Measurements from ENCODE around the gene HDAC4.

The HDAC4 gene

DNA sequence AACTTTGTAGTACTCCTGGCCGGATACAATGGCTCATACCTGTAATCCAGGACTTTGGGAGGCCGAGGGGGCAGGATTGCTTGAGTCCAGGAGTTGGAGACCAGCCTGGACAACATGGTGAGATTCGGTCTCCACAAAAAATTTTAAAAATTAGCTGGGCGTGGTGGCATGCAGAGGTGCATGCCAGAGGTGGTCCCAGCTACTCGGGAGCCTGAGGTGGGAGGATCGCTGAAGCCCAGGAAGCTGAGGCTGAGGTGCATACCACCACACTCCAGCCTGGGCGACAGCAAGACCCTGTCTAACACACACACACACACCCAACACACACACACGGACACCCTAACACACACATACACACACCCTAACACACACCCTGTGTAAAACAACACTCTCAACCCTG, 55.6 kb downstream of the HDAC4 start:
- DNase-seq = no peak

DNA sequence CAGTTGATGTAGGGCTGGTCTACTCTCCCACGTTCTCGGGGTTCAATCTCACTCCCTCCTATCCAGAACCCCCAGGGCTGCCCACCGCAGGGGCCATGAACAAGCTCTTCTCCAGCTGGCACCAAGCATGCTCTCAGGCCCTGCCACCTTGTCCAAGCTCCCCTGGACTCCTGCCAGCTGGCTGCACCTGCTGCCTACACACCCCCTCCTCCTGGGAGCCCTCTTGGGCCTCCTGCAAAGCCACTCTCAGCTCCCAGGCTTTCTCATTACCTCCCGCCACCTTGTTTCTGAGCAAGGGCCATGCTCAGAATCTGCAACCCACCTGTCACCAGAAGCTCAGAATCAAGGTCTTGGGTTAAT, 56.0 kb downstream of the HDAC4 start:
- no peak for DNase-seq

DNA sequence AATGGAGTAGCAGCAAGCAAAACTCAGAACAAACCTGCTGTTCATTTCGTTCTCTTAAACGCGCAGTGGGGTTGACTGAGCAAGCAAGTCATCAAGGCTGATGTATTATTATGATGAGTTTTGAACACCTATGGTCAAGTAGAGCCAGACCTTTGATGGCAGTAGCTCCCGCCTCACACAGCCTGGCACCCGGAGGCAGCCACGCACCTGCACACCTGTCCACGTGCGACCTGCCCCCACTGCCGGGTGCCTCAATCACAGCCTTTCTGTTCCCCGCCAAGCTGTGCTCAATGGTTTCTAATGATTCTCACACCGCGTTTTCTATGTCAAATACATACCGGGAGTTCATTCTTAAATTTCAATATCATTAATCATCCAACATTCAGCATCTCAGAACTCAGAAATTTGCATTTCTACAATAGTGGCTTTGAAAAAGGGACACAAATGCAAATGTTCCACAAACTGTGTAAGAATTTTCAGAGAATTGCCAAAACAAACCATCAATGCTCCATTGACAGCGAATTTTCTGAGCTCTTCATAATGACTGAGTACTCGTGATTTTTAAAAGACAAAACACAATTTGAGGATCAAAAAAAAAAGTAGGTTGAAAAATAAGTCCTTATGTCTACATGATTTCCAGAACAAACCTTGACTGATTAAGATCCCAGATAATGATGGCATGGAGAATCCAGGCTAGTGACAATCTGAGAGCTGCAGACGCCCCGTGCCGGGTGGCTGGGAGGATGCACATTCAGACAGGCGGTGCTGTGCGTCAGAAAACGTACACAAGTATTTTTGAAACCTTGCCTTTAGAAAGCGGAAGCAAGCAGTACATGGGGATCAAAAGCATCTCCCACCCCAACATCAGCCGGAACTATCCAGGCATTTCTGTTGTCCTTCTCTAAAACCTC, 56.6 kb downstream of the HDAC4 start:
- no peak for DNase-seq

DNA sequence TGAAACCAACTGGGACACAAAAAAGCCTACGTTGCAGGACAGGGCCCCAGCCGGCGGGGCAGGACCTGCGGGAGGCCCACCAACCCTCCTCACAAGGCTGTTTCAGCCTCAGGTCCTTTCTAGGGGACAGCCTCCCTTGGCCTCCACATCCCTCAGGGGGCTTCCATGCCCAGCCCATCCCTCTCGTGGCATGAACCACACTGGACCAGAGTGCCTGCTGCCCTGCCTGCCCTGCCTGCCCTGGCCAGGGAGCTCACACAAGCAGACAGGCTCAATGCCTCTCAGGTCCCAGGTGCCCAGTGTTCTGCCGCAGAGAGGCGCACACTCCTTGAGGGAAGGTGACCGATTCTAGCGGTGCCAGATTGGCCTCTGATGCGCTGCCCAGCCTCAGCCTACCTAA, 57.4 kb downstream of the HDAC4 start:
- no peak for DNase-seq

DNA sequence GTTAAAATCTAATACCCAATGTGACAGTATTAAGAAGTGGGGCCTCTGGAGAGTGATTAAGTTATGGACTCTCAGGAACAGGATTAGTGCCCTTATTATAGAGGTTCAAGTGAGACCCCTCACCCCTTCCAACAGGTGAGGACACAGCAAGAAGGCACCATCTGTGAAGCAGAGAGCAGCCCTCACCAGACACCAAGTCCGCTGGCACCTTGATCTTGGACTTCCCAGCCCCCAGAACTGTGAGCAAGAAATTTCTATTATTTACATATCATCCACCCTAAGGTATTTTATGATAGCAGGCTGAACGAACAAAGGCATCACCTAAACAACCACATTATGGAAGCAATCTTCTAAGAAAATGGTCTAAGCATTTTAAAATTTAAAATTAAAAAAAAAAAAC, 59.0 kb downstream of the HDAC4 start:
- DNase-seq = no peak

DNA sequence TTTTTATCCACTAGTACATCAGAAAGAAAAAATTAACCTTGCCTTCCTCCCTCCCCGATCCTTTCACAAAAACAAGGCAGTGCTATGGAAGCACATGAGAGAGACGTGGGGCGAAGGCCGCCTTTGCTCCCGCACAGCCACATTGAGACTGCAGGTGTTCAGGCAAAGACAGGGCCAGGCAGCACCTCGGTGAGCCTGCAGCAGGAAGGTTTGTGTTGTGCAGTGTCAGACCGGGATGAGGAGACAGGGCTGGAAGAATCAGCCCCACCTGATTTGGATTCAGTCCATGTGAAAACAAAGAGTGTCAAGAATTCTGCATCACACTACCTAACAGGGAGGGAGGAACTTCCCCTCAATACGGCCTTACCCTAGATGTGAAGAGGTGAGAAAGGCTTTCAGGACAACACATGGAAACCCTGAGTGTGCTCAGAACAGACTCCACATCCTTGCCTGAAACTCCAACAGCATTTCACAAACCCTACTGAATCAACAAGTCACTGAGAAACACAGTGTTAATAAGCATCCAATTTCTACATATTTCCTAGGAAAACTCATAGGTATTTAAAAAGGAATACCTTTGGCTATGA, 59.6 kb downstream of the HDAC4 start:
- no peak for DNase-seq

DNA sequence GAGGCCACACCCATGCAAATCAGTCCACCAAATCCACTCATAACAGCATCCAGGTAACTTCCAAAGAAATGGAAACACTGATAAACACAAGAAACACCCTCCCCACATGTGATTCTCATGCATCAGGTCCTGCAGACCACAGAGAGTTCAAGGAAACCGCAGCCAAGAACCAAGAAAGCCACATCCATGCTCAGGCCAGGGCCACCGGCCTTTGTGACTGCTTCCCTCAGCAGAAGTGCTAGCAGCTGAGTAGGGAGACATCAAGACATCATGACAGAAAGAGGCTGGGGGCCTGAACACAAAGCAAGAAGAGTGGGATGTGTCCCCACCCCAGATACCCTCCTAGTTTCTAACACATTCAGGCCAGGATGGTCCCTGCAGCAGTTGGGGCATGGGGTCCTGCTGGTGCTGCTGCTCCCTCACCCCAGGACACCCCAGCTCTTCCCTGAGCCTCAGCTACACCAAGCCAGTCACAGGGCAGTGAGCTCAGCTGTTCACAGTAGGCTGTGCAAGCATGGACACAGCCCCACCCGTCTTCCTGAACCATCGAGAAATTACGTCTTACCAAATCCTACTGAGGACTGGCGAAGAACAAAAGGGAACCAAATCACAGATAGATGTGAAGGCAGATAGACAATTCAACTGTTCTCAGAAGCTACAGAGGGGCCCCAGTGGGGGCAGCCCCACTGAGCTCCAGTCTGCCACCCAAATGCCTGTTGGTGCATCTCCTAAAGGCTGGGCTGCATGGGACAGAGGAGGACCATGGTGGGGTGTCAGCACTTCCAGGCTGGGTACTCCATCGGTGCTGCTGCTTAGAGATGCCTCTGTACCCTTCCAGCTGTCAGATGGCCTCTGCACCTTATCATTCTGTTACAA, 60.9 kb downstream of the HDAC4 start:
- no peak for DNase-seq

DNA sequence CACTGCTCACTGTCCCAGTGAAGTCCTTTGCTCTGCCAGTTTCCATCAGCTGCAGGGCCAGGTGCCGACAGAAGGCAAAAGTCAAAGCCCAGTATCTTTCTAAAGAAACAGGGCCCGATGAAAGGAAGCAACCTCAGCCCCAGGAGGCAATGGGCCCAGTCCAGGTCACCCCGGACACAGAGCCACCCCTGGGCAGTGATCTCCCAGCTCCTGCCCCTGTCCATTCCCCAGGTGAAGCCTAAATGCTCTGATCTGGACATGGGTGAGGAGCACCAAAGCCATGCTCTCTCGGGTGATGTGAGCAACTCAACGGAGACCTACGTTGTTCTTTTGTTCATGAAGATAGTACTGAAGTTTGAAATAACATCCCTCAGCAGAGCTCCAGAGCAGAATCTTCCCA, 61.6 kb downstream of the HDAC4 start:
- DNase-seq = no peak

DNA sequence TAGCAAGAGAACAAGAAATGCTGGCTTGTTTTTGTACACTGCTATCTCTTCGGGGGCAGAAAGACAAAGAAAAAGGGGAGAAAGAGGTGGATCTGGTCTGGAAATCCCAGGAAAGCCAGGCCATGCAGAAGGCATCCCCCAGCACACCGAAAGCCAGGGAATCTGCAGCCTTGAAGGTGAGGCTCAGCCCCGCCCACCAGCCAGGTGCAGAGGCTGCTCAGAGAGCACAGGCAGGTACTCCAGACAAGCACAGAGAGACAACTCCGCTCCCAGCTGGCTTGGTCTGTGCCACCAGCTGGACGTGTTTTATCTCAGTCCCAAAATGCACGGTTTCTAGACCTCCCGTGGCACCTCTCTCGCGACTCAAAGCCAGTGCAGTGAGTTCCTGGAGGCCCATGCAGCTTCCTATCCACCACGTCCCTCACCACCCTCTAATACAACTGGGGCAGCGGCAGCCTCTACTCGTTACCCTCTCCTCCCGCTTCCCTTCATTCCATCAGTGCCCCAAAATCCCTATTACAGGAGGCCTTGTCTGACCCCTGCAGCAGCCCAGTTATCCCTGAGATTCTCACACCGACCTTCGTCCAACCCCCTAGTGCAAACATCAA, 62.8 kb downstream of the HDAC4 start:
- DNase-seq = no peak

DNA sequence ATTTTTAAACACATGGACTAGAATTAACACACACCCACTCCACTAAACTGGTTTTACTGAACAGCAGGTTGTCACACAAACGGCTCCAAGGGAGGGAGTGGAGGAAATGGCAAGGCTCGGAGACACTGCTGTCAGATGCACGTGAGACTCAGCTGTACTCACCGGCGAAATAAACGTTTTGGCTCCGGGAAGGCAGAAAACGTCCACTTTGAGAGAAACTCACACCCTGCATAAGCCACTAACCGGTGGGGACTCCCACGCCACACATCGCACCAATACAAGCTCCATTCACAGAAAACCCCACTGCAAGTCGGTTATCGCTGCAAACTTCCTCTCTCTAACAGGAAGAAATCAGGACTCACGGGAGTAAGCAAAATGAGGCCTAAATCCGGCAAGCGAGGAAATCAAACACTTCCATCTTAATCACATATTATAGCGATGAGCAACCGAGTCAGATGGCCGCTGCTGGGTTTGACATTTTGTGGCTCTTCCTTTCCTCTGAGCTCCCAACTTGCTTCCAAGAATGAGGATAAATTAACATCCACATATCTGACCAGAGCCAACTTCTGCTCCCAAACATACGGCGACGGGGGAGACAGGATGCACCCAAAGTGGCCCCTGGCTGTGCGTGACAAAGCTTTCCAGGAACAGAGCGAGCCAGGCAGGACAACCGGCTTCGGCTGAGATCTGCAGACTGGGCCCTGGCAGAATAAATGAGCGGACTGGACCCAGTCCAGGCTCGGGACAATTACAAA, 63.5 kb downstream of the HDAC4 start:
- no peak for DNase-seq

DNA sequence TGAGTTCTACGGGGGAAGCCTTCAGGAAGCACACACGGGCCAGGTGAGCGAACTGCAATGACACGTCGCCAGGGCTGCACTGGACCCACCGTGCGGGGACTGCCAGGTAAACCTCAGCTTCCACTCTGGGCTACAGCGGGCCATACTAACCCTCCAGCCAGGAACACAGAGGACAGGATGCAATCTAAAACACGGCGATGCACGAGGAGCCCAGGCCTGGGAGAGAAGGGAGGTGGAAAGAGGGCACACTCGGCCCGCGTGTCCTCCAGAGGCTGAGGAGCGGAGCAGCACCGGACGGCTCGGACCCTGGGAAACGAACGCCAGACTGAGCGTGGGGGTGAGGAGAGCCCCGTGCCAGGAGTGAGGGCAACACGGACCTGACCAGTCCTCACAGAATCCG, 69.3 kb downstream of the HDAC4 start:
- no peak for DNase-seq

DNA sequence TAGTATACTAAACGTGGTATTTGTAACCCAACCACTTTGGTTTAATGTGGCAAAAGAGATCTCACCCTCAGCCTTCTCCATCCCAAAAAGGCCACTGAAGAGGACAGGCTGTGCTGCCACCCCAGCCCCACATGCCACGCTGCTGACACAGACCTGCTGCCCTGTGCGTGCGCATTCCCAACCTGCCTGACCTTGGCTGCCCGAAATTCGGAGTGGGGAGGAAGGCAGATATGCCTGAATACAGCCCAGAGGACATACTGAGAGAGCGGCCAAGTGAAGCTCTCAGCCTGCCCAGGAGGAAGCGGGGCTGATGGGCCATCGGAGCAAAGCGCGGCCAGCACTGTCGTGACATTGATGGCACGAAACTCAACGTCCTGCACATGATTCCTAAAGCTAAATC, 70.0 kb downstream of the HDAC4 start:
- no peak for DNase-seq

DNA sequence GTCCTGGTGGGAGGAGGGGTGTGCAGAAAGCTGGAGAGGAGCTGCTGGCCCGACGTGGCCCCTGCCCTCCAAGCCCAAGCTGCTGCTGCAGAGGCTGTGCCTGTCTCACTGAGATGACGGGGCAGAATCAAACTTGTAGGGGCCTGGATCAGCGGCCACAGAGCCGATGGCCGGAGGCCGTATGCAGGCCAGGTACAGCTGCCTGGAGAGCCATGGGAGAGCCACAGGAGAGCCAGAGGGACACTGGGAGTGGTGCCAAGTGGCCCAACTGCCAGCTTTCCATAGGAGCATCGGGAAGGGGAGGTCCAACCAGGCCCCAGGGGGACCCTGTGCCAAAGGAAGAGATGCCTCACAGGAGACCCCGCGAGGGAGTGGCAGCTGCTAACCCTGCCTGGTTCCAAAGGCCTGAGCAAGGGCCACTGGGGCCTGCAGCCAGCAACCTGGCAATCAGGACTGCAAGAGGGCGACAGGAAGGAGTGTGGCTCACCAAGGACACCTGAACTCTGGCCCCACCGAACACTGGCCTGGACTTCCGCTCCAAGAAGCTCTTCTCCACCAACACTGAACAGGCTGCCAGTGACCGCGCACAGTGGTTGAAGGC, 70.7 kb downstream of the HDAC4 start:
- no peak for DNase-seq

DNA sequence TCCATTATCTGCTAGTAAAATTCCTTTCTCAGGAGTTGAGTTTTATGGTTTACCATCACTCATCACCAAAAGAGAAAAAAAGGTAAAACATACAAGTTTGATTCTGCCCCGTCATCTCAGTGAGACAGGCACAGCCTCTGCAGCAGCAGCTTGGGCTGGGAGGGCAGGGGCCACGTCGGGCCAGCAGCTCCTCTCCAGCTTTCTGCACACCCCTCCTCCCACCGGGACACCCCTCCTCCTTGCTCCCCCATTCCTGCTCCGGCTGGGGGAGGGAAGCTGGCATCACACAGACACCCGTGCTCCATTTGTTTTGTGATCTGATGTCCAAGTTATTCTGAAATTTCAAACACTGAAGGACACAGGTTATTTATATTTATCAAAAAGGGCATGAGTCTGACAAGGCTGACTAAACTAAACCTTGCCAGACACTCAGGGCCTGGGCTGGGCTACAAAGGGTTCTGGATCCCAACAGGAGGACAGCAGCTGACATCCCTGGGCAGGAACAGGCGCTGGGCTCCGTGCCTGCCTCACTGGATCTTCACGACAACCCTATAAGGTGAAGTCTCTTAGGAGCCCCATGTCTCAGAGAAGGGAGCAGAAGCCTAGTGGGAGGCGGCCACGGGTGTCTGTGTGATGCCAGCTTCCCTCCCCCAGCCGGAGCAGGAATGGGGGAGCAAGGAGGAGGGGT, 71.4 kb downstream of the HDAC4 start:
- DNase-seq = no peak

DNA sequence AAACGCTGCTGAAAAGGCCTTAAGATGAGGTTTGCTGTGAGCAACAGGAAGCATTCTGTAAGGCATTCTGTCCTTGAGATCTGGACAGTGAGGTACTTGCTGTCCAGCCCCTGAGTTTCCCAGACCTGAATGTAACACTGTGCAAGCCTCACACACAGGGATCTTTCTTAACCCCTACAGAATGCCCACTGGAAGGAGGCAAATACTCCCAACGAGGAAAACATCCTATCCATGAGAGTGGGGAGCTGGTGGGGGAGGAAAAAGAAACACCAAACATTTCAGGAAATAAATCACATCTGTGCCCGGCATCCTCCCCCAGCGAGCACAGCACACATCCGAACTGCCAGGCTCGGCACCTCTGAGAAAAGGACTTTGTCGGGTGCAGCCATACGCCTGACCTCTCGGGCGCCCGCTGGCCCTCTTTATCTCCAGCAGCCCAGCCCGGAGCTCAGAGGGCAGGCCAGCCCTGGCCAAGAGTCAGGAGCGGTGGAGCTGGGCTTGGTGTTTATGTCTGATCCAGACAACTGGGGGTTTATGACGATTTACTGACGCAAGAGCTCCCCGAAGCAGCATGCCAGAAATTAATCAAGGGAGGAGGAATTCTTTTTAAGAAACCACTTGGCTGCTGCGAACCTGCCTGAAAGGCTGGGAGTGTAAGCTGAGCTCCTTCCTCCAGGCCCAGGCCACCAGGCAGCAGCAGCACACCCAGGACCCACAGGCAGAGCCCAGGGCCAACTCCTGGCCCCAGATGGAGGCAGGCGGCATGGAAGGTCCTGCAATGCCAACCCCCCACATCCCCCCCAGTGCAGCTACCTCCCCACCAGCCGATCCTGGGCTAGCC, 72.2 kb downstream of the HDAC4 start:
- DNase-seq = peak; percentile 88

DNA sequence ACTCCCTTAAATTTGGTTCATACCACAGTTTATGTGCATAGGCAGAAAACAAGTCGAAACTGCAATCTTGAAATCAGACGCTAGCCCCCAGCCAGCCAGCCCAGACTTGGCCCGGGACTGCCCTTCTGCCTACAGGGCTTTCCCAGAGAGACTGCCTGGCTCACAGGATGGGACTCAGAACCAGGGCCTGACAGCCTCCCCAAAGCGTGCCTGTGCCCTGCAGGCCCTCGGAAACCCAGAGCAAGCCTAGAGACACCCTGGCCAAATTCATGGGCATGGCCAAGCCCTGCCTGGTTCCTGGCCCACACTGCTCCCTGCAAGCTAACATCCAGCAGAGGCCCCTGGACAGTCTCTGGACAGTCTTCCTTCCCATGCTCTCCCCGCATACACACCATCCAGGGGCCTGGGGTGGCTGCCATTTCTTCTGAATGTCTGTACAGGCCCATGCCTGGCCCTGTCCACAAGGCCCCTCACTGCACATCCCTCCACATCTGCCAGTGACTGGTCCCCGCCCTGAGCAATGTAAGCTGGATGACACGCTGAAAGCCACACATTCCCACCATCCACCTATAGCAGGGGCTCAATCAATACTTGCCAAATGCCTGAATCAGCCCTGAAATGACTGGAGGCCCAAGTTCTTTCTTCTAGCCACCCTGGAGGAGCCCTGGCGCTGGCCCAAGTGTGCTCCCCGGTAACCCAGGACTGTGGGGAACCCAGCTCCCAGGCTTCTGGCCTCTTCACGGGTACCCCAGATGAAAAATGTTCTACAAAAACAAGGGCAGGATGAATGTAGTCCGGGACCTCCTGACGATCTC, 73.1 kb downstream of the HDAC4 start:
- no peak for DNase-seq

DNA sequence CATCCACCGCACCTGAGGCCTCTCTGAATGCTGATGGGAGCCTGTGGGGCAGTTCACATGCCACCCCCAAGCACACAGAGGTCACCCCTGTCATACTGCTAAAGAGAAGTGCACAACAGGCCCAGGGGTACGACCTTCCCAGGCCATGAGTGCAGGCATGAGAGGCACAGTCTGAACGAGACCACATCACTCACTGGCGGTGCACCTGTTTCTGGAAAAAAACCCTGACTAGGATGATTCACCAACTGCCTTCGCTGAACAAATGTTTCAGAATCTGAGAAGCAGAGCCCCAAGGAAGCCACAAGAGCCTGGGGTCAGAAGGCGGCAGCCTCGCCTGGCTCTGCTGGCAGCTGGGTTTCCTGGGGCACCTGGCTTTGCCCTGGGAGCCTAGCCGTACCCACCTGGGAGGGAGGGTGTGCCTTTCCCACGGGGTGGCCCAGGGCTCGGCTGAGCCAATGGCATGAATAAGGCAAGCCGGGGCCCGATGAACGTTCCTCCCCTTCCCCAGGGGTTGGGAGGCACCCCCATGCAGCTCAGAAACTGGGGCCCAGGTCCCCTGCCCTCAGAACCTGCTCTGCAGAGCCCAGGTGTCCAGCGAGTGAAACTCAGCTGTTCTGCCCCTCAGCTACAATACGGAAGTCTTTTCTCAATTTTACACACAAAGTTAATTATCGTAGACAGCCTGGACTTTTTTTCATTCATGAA, 73.8 kb downstream of the HDAC4 start:
- DNase-seq = no peak

DNA sequence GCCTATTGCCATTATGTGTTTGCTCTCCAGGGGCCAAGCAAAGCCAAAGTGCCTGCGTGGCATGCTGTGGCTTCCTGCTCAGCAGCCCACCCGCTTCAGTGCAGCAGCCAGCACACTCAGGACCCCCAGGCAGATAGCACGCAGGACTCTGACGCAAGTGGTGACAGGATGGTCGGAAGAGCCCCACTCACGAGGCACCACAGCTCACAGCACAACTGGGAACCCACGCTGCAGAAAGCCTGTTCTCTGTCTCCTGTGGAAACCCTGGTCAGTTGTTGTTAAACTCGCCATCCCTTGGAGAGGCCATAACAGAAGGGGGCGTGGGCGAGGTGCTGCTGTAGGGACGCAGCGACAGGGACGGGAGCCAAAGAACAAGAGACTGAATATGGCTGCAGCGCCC, 76.4 kb downstream of the HDAC4 start:
- DNase-seq = no peak

DNA sequence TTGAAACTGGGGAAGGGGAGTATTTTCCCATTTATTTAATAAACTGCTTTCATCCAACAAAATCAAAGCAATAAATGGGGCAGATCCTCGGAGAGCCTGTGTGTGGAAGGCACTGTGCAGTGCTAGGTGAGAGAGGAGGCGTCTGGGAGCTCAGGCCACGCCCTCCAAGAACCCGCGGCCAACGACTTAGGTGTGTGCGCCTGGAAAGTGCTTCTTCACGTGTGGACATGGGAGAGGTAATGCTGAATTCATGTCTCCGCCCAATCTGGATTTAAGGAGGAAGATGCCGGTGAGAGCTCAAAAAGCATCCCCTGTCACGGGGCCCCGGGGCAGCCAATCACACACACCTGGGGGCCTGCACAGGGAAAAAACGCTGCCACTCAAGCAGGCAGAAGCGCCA, 77.4 kb downstream of the HDAC4 start:
- no peak for DNase-seq
